HG02571 (cell line): ENCODE results near the gene ZDHHC9.

Experiments used
- ATAC-seq: cut with Tn5 transposase; IDR thresholded peaks from one replicate; pipeline ENCODE4 v1.9.1; 2021; ENCODE audit warnings: mild to moderate bottlenecking, moderate library complexity; ENCODE audit not compliant: unreplicated experiment

ZDHHC9 gene

DNA sequence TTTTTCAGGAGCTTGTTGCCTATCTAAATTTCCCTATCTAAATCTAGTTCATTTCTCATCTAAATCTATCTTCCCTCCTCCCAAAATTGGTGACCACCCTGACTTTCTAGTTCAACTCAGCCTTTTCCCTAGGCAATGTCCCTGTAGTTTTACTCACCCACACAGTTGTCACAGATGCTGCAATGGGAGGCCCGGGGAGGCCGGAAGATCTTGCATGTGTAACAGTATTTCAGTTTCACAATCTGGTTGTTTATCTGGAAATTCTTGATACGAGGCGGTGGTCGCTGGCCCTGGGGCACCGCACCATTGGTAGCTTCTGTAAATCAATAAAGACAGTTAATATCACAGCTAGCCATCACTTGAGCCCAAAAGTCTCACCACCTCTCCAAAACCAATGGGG, 20.2 kb downstream of the ZDHHC9 start:
- ATAC-seq: no peak

DNA sequence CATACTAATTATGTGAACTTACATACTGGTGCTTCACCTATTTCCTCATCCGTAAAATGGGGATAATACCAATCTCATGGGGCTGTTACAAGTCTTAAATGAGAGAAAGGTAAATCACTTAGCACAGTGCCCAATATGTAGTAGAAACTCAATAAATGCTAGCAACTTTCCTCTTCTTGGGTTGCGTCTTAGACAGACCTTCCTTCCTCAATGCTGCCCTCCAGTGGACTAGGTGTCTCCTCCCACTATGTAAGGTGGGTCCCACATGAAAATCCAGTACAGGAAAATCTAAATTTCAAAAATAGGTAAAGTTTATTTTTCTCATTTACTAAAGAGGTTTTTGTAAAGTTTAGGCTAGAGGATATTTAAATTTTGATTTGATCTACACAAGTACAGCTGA, 20.6 kb downstream of the ZDHHC9 start:
- ATAC-seq: no peak

DNA sequence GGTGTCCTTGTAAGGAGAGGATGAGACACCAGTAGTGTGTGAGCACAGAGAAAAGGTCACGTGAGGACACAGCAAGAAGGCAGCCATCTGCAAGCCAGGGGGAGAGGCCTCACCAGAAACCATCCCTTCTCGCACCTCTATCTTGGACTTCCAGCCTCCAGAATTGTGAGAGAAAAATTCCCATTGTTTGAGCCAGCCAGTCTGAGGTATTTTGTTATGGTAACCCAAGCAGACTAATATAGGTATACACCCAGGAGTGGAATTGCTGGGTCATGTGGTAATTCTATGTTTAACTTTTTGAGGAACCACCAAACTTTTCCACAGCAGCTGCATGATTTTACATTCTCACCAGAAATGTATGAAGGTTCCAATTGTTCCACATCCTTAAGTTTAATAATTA, 25.6 kb downstream of the ZDHHC9 start:
- ATAC-seq: no peak

DNA sequence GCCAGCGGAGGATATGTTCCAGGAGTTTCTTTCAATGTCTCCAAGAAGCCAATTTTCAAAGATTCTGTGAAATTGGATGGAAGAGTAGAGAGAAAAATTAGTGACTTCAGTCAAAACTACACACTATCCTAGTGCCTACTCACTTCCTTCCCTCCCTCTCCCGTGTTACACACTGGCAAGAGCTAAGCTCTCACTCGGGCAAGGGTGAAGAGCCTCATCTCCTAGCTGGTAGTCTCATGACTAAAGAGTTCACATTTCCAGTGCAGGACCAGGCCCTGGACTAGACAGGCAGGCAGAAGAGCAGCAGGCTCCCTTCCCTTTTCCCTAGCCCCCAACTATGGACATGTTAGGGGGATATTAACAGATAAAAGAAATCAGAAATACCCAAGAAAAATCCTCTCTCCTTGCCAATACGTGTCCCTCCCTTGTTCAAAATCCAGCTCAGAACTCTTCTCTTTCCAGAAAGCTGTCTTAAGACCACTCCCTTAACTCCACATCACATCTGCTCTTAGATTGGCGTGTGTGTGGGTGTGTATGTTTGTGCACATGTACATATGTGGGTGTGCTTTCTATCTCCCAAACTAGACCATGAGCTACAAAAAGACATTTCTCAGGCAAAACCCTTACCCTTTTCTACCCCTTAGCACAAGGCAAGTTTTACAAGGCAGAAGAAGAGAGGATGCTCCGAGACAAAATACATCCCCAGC, 29.9 kb downstream of the ZDHHC9 start:
- no peak for ATAC-seq

DNA sequence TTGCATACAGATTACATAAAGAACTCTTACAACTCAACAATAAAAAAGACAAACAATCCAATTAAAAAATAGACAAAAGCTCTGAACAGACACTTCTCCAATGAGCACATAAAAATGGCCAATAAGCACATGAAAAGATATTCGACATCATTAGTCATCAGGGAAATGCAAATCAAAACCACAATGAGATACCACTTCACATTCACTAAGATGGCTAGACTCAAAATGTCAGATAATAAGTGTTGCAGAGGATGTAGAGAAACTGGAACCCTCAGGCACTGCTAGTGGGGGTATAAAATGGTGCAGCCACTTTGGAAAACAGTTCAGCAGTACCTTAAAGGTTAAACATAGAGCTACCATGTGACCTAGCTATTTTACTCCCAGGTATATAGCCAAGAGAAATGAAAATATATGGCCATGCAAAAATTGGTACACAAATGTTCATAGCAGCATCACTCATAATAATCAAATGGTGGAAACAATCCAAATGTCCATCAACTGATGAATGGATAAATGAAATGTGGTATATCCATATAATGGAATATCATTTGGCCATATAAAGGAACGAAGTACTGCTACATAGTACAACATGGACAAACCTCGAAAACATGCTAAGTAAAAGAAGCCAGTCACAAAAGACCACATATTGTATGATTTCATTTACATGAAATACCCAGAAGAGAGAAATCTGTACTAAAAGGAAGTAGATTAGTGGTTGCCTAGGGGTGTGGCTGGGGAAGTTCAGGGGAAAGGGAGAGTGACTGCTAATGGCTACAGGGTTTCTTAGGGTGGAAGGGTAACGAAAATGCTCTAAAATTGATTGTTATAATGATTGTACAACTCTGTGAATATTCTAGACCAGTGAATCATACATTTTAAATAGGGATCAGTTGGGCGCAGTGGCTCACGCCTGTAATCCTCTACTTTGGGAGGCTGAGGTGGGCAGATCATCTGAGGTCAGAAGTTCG, 34.6 kb downstream of the ZDHHC9 start:
- no peak for ATAC-seq

DNA sequence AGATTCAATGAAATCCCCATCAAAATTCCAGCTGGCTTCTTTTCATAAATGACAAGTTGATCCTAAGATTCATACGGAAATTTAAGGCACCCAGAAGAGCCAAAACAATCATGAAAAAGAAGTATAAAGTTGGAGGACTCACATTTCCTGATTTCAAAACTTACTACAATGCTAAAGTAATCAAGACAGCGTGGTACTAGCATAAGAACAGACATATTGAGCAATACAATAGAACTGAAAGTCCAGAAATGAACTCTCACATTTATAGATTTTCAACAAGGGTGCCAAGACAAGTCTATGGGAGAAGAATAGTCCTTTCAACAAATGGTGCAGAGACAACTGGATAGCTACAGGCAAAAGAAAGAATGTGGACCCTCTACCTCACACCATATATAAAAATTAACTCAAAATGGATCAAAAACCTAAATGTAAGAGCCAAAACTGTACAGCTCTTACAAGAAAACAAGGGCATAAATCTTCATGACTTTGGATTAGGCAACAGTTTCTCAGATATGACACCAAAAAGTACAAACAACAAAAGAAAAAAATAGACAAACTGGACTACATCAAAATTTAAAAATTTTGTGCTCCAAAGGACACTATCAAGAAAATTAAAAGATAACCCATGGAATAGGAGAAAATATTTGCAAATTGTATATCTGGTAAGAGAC, 35.4 kb downstream of the ZDHHC9 start:
- ATAC-seq: no peak

DNA sequence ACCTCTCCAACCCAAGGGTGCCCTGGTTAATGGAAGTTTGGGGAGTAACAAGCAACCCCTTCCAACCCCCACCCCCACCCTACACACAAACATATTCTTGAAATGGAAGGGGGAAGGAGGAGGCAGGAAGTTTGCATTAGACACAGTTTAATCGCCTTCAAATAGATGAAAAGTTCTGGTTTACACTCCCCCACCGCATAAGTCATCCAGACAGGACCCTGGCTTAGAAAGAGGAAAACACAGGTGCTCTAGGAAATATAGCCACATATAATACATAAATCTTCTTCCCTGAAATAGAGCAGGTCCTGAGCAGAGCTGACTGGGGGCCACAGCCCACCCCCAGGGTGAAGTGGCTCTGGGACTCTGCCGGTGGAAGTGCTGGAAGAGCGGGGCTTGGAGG, 38.9 kb downstream of the ZDHHC9 start:
- ATAC-seq: no peak

DNA sequence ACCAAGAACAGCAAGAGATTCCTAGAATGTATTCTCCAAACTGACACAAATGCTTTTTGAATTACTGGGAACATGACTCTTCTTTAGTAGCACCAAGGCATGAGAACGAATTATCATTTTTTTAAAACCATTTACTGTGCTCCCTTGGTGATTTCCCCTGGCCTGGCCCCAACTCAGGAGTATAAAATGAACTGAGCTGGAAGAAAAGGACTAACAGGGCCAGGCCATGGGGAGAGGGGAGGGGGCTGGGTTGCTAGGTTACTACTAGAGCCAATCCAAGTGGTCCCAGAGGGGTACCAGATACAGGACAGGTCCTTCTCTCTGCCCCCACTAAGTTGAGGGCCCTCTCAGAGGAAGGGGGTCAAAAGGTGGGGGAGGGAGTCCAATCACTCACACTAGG, 40.8 kb downstream of the ZDHHC9 start:
- no peak for ATAC-seq

DNA sequence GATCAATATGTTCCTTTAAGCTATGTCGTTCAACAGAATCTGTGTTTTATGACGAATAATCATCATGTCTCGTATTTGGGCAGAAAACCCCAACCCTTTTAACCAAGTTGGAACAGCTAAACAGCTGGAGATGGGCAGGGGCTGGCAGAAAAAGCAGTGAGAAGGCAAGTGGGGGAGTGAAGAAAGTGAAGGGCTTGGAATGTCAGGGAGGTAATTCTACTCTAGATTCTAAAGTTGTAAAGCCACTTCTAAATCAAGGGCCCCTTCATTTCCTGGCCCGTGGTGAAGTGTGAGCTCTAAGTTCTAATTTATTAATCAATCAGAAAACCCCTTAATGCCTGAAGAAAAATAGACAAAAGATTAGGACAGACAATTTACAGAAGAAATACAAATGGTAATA, 43.5 kb downstream of the ZDHHC9 start:
- ATAC-seq: no peak

DNA sequence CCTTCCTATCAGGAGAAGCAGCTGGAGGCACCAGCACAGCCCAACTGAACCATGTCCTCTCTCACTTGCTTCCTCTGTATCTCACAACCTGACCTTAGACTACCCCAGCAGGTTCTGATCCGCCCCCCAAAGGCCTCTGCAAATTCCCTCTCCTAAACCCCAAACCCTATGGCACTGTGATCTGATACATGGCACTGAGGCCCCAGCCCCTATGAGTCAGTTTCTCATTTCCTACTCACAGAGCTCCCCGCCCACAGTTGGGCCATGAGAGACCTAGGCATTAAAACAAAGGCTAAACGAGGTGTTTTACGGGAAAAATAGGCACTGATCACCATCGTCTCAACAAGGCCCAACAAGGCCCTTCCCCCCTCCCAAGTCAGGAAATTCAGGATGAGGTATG, 44.8 kb downstream of the ZDHHC9 start:
- no peak for ATAC-seq

DNA sequence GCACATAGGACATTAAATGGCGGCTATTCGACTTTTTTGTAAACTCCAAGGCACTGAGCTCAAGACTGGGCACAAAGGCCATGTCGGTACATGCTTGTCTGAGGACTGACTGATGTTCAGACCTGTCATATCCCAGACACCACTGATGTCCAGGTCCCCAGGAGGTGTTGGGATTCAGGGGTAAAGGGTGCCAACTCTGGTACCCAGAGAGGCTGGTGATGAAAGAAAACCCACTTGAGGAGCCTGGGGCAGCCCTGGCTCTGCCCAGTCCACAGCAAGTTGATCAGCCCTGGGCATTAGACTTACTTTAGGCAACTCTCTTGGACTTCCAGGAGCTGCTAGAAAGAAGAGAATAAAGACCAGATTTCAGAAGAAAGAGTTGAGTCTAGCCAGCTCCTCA, 45.2 kb downstream of the ZDHHC9 start:
- no peak for ATAC-seq

DNA sequence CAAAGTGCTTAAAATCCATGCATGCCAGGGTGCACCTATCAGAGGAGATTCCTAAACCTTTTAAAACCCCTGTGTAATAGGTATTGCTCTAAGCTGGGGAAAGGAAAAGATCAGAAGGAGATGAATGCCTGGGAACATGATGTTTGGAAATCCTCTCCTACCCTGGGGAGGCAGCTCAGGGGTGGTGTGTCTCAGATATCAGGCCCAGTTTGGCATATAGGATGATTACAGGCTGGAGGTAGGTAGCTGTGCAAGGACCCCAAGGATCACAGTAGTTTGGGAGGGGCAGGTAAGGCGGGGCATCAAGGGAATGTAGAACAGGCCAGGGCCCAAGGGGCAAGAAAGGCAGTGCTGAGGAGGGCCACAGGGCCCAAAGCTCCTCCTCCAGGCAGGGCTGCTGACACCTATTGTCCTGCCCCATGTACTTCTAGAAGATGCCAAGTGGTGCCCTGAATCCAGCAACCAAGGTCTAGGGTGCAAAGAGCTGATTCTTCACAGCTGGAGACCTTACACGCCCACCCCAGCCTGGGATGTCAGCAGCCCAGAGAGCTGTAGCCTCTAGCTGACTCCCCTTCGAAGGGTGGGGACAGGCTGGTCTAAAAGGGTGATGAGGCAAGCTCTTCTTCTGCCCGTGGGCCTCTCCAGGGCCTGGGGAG, 46.3 kb downstream of the ZDHHC9 start:
- ATAC-seq: no peak

DNA sequence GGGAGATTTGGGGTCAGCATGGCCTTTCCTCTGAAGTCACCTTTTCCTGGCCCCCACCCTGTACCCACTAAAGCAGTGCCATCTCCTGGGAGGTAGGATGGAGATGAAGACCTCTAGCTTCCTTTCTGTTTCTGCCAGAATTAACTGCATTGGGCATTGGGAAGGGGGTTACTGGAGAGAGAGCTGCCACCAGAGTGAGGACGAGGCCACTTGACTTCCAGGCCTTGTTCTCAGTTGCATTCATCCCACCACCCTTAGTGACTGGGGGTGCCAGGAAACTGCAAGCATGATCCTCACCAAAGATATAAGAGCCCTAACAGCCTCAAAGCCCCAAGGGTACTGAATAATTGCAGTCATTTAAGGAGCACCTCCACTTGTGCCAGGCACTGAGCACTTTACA, 48.1 kb downstream of the ZDHHC9 start:
- ATAC-seq: no peak

DNA sequence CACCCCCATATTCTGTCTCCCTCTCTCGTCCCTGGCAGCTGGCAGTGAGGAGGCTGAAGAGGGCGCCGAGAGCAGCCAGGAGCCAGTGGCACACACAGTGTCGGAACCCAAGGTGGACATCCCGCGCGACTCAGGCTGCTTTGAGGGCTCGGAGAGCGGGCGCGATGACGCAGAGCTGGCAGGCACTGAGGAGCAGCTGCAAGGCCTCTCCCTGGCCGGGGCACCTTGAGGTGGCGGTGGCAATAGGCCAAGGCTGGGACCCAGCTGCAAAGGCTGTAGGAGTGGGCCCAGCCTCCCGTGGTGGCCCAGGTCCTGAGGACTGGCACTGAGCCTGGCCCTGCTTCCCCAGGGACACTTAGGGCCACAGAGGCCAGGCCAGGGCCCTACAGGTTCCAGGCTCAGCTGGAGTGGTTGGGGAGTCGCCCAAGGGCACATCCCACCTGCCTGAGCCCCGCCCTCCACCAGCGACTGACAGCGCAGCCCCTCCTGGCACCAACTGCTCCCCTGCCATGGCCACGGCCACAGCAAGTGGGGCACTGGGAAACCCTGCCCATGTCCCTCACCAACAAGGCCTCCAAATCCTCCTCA, 50.0 kb downstream of the ZDHHC9 start:
- ATAC-seq: no peak

DNA sequence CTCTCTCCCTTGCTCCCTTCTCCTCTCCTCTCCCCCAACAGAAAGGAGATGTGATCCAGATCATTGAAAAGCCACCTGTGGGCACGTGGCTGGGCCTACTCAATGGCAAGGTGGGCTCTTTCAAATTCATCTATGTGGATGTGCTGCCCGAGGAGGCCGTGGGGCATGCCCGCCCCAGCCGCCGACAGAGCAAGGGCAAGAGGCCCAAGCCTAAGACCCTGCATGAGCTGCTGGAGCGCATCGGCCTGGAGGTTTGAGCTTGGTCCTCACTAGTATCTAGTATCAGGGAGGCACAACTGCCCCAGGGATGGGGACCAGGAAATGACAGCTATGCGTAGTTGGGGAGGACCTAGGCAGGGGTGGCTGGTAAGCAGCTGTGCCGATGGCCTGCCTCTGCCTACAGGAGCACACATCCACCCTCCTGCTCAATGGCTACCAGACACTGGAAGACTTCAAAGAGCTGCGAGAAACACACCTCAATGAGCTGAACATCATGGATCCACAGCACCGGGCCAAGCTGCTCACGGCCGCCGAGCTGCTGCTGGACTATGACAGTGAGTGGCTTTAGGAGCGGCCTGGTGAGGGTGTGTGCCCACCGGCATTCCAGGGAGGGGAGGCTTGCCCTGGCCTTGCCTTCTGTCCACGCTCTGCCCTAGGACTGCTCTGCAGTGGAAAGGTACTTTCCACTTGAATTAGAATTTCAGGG, 50.9 kb downstream of the ZDHHC9 start:
- no peak for ATAC-seq

DNA sequence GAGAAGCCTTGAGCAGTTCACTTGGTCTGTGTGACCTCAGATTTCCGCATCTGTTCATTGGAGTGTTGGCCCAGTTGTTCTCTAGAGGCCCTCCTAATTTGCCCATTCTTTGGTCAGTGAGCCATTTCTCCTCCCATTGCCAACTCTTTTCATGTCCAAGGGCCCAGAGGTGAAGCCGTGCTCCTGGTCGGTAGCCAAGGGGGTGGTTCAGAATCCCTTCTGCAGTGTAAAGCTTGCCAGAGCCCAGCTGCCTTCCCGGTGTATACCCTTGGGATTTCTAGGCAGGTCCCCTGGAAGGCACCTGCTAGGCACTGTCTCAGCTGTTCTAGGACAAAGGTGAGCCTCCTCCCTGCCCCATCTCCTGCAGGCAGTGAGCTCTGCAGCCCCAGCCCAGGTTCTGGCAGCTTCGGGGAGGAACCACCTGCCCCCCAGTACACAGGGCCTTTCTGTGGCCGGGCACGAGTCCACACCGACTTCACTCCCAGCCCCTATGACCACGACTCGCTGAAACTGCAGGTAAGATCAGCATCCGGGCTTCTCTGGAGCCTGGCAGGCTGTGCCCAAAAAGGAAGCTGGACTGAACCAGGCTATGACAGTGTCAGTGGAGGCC, 51.6 kb downstream of the ZDHHC9 start:
- no peak for ATAC-seq

DNA sequence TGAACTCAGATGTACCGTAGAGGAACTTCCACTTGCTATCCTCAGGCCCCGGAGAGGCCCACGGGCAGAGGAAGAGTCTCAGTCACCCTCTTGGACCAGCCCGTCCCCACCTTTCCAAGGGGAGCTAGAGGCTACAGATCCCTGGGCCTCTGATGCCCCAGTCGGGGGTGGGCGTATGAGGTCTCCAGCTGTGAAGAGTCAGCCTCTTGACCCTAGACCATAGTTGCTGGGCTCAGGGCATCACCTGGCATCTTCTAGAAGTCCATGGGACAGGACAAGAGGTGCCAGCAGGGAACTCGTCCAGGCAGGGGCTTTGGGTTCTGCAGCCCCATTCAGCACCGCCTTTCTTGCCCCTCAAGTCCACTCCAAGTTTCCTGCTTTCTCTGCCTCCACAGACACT, 52.4 kb downstream of the ZDHHC9 start:
- ATAC-seq: no peak

DNA sequence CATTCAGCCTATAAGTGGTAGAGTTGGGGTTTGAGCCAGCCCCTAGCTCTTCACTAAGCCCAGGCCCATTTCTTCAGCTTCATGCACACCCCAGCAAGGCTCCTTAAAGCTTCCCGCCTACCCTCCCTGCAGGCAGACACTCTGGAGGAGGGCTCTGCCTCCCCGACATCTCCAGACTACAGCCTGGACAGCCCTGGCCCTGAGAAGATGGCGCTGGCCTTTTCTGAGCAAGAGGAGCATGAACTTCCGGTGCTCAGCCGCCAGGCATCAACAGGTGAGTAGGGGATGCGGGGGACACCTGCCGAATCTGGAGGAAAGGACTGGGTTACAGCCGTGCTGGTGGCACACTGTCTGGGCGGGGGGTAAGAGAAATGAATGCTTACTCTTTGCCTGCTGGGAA, 52.9 kb downstream of the ZDHHC9 start:
- no peak for ATAC-seq

DNA sequence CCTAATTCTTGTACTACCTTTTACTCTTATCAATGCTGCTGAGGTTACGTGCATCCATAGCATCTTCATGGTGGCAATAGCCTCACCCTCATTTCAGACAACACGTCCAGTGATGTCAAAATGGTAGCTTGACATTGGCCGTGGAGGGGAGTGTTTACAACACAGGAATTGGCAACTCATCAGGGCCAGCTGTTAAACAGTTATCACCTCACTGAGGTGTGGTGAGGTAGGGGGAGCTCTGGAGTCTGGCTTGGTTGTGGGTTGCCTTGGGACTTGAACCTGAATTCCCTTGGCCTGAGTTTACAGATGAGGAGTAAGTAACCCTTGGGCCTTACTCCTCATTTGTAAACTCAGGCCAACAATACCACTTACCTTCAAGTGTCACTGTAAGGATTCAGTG, 53.5 kb downstream of the ZDHHC9 start:
- no peak for ATAC-seq

DNA sequence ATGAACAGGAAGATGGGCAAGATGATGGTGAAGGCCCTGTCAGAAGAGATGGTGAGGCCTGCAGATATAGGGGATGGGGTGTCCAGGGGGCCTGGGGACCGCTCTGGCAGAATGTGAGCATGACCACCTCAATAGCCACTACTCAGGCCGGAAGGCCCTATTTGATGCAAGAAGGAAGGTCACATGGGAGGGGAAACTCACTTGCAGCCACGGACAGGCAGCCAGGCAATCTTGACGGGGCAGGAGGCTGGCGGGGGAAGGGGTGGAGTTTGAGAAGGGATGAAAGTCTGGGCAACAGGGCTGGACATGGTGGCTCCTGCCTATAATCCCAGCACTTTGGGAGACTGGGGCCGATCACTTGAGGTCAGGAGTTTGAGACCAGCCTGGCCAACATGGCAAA, 55.2 kb downstream of the ZDHHC9 start:
- ATAC-seq: no peak
